Myometrial cell (primary cell): ENCODE data around the gene NSG2. TPM values are rescaled to one million over a fixed set of nuclear protein-coding genes. Genes with fewer than 3 reads are reported as not detected.

Source experiments
- total RNA-seq: library from RNA; depleted of rRNA; stranded (reverse); fragments of >200 nt; gene quantifications from 2 replicates; pipeline ENCODE4 v1.2.3, GENCODE V29; 2015

NSG2 gene
- not detected in 2 replicates for total RNA-seq

GRCh38 chr5:174045470-174046025 is at the start of gene NSG2:
Gene NSG2, plus strand, starts transcription at chr5:174045706. Its CDS starts 1,050 bp downstream, at chr5:174046756.

Other genes starting within 250 kb of the NSG2 start
- gene CPEB4, start 157.4 kb upstream of the NSG2 start, total RNA-seq, result 3.2 and 7.8 TPM in 2 replicates
- gene C5orf47, start 56.5 kb upstream of the NSG2 start, total RNA-seq, result not detected in 2 replicates